ENCODE data around the gene SEMA3E. TPM values are rescaled to one million over a fixed set of nuclear protein-coding genes. Genes with fewer than 3 reads are reported as not detected.

SEMA3E gene
- total RNA-seq, 2 donors from 2014 or later, result 3.4 to 15.2 TPM

DNA sequence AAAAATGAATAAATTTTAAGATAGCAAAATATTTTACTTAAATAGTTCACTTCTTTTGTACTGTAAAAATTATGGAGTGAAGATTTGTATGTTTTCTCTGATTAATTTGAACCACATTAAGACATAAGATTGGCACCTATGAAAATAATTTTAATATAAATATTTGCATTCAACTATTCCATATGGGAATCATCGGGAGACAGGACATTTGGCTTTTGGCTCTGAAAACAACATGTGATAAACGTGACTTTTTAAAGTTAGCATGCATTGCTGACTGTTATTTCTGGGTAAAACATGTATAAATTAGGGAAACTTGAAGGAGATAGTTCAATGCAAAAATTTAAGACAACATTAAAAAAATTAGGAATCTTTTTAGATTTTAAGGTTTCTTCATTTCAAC, 117.2 kb downstream of the SEMA3E start:
- Histone ChIP-seq H3K9me3 (no peaks in the 10 kb centered on the region), H3K27ac (no peak overlapping the region), H3K27me3 (replicated peaks; ENCODE audit: insufficient read depth) (no peaks in the 10 kb centered on the region), H3K36me3 (no peaks in the 10 kb centered on the region), H3K4me1 (ENCODE audit: control insufficient read depth in 1 of 2, low read depth in 2 of 2) (no peaks in the 10 kb centered on the region), H3K4me3 (no peak overlapping the region)
- TF ChIP-seq CTCF (IDR thresholded peaks at IDR 0.05), result no peak
- no peak for DNase-seq (ENCODE audit: low spot score)
- ATAC-seq (ENCODE audit: insufficient number of reproducible peaks, low FRiP score, low read depth), result no peak

DNA sequence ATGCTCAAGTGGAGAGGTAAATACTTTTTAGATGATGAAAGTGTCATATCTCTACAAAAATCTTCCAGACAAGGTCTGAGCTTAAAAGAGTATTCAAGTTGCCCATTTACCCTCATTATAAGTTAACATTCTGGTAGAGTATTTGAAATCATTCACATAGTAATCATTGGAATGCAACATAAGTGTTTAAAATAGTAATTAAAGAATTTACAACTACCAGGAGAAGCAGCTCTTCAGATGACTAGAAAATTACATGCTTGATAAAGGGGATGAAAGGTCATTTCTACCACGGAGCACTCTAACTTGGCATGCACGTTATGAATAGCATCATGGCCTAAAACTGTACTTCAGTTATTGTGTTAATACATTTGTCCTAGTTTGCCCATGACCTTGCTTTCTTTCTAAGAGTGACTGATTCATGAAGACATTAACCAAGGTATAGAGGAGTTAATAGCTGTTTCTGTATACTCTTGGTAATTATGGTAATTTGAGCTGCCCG, 120.0 kb downstream of the SEMA3E start:
- TF ChIP-seq CTCF (IDR thresholded peaks at IDR 0.05), result no peak
- Histone ChIP-seq H3K36me3 (no peaks in the 10 kb centered on the region), H3K4me1 (ENCODE audit: control insufficient read depth in 1 of 2, low read depth in 2 of 2) (no peaks in the 10 kb centered on the region), H3K4me3 (no peak overlapping the region), H3K27me3 (replicated peaks; ENCODE audit: insufficient read depth) (no peaks in the 10 kb centered on the region), H3K9me3 (no peaks in the 10 kb centered on the region), H3K27ac (no peak overlapping the region)
- ATAC-seq (ENCODE audit: insufficient number of reproducible peaks, low FRiP score, low read depth), result no peak
- DNase-seq (ENCODE audit: low spot score), result no peak

DNA sequence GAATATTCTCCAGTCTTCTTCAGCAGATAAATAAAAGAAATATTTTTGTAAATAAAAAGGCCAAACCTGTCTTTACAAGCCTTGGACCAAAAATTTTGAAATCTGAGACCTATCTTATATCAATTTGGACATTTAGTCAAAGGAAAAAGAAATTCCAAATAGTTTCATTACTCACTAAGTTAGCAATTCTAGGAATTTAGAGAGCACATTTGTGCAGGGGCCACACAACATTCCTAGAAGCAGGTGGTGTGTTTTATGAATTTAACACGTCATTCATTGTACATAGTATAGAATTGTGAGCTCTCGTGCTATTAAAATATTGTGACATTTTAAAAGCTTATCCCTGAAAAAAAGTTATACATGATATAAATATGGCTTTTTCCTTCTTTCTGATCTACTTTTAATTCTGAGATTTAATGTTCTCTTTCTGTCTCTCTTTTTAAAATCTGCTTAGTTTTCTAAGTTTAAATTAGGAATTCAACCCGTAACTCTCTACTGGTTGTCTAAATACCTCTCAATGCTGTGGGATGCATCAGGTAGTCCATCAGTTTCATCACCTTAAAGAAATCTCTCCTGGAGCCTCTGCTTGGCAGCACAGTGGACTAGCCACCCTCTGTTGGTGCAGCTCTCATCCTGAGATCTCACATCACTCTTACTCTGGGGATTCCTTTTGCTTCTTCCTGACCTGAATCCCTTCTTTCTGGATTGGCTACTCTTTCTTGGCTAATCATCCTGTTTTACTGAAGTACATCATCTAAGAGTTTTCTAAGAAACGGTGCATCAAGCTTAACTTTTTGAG, 124.5 kb downstream of the SEMA3E start:
- DNase-seq (ENCODE audit: low spot score), result no peak
- TF ChIP-seq CTCF (IDR thresholded peaks at IDR 0.05), result no peak
- no peak overlapping the region for H3K4me3 ChIP-seq
- no peaks in the 10 kb centered on the region for H3K4me1 ChIP-seq (ENCODE audit: control insufficient read depth in 1 of 2, low read depth in 2 of 2)
- ATAC-seq (ENCODE audit: insufficient number of reproducible peaks, low FRiP score, low read depth), result no peak
- H3K9me3 ChIP-seq, result no peaks in the 10 kb centered on the region
- H3K27ac ChIP-seq, result no peak overlapping the region
- H3K27me3 ChIP-seq (replicated peaks; ENCODE audit: insufficient read depth), result no peaks in the 10 kb centered on the region
- no peaks in the 10 kb centered on the region for H3K36me3 ChIP-seq

- no peaks in the 10 kb centered on the region for H3K9me3 ChIP-seq
- H3K27ac ChIP-seq, result no peak overlapping the region
- H3K27me3 ChIP-seq (replicated peaks; ENCODE audit: insufficient read depth), result no peaks in the 10 kb centered on the region
- H3K4me1 ChIP-seq (ENCODE audit: control insufficient read depth in 1 of 2, low read depth in 2 of 2), result no peaks in the 10 kb centered on the region
- ATAC-seq (ENCODE audit: insufficient number of reproducible peaks, low FRiP score, low read depth), result no peak
- H3K36me3 ChIP-seq, result no peaks in the 10 kb centered on the region
- TF ChIP-seq CTCF (IDR thresholded peaks at IDR 0.05), result no peak
- DNase-seq (ENCODE audit: low spot score), result no peak
- H3K4me3 ChIP-seq, result no peak overlapping the region
These were observed 128.2 kb downstream of the SEMA3E start for GRCh38 chr7:83520726-83521125.

GRCh38 chr7:83519240-83519639, 129.7 kb downstream of the SEMA3E start:
- Histone ChIP-seq H3K27me3 (replicated peaks; ENCODE audit: insufficient read depth) (no peaks in the 10 kb centered on the region), H3K36me3 (no peaks in the 10 kb centered on the region), H3K4me3 (no peak overlapping the region), H3K4me1 (ENCODE audit: control insufficient read depth in 1 of 2, low read depth in 2 of 2) (no peaks in the 10 kb centered on the region), H3K9me3 (no peaks in the 10 kb centered on the region), H3K27ac (no peak overlapping the region)
- ATAC-seq (ENCODE audit: insufficient number of reproducible peaks, low FRiP score, low read depth) (no peak), DNase-seq (ENCODE audit: low spot score) (no peak)
- TF ChIP-seq CTCF (IDR thresholded peaks at IDR 0.05), result no peak

Data from thoracic aorta (tissue), 2 donors.